ENCODE data around the gene TBC1D22A. TPM values are rescaled to one million over a fixed set of nuclear protein-coding genes. Genes with fewer than 3 reads are reported as not detected.

TBC1D22A gene
- total and polyA plus RNA-seq, 2 experiments from 2014 or later = 16.6 to 18.5 TPM

DNA sequence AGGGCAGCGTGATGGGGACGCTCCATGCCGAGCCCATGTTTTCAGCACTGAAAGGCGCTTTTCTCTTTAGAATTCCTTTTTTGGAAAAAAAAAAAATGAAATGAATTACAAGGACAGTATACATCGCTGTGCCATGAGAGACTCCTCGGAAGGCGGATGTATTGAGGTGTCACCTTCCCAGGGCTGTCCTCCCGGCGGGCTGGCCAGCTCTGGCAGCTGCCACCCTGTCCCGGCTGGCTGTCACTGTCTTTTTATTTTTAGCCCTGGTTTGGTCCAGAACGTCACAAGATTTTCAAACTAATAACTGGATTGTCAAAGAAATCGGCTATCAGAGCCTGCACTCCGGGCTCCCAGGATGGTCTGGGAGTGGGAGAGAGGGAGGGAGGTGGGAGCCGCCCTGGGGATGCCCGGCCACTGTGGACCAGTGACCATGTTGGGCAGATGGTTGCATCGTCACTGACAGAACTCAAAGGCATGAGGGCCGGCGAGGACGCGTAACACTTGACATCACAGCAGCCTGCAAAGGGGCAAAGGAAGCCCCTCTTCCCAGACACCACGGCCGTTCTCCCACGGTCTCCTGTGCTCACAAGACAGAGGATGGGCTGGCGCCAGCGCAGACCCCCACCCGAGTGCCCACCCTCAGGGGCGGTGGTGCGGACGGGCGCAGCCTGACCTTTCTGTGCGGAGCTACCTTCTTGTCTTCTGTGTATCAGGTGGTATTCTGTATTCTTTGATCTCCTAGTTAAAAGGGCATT is 392.9 kb downstream of the TBC1D22A start:
- Histone ChIP-seq H3K27me3 (no peaks in the 10 kb centered on the region), H3K4me3 (no peak overlapping the region), H3K4me1 (ENCODE audit: low read depth) (no peaks in the 10 kb centered on the region), H3K9me3 (ENCODE audit: low read depth) (no peaks in the 10 kb centered on the region), H3K27ac (no peak overlapping the region), H3K36me3 (no peaks in the 10 kb centered on the region)
- no peak for DNase-seq (ENCODE audit: low read depth in 1 of 2, low spot score in 1 of 2)
- TF ChIP-seq, protein P1, sequence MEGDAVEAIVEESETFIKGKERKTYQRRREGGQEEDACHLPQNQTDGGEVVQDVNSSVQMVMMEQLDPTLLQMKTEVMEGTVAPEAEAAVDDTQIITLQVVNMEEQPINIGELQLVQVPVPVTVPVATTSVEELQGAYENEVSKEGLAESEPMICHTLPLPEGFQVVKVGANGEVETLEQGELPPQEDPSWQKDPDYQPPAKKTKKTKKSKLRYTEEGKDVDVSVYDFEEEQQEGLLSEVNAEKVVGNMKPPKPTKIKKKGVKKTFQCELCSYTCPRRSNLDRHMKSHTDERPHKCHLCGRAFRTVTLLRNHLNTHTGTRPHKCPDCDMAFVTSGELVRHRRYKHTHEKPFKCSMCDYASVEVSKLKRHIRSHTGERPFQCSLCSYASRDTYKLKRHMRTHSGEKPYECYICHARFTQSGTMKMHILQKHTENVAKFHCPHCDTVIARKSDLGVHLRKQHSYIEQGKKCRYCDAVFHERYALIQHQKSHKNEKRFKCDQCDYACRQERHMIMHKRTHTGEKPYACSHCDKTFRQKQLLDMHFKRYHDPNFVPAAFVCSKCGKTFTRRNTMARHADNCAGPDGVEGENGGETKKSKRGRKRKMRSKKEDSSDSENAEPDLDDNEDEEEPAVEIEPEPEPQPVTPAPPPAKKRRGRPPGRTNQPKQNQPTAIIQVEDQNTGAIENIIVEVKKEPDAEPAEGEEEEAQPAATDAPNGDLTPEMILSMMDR (IDR thresholded peaks at IDR 0.05; ENCODE audit: low read depth, low read length) = no peak

- H3K9me3 ChIP-seq (ENCODE audit: low read depth) = no peaks in the 10 kb centered on the region
- no peak for DNase-seq (ENCODE audit: low read depth in 1 of 2, low spot score in 1 of 2)
- TF ChIP-seq, protein P1 (IDR thresholded peaks at IDR 0.05; ENCODE audit: low read depth, low read length) = no peak
- no peak overlapping the region for H3K4me3 ChIP-seq
- no peaks in the 10 kb centered on the region for H3K27me3 ChIP-seq
- no peaks in the 10 kb centered on the region for H3K36me3 ChIP-seq
- H3K27ac ChIP-seq = no peak overlapping the region
- no peaks in the 10 kb centered on the region for H3K4me1 ChIP-seq (ENCODE audit: low read depth)
These were observed 393.5 kb downstream of the TBC1D22A start for GRCh38 chr22:47155912-47156311.

GRCh38 chr22:47156352-47157092 is 394.1 kb downstream of the TBC1D22A start:
- Histone ChIP-seq H3K27me3 (no peaks in the 10 kb centered on the region), H3K4me3 (no peak overlapping the region), H3K4me1 (ENCODE audit: low read depth) (no peaks in the 10 kb centered on the region), H3K36me3 (no peaks in the 10 kb centered on the region), H3K9me3 (ENCODE audit: low read depth) (no peaks in the 10 kb centered on the region), H3K27ac (no peak overlapping the region)
- TF ChIP-seq, protein P1 (IDR thresholded peaks at IDR 0.05; ENCODE audit: low read depth, low read length) = no peak
- DNase-seq (ENCODE audit: low read depth in 1 of 2, low spot score in 1 of 2) = no peak

GRCh38 chr22:47157093-47157420 is 394.6 kb downstream of the TBC1D22A start:
- Histone ChIP-seq H3K27ac (no peak overlapping the region), H3K36me3 (no peaks in the 10 kb centered on the region), H3K4me3 (no peak overlapping the region), H3K4me1 (ENCODE audit: low read depth) (no peaks in the 10 kb centered on the region), H3K27me3 (no peaks in the 10 kb centered on the region), H3K9me3 (ENCODE audit: low read depth) (no peaks in the 10 kb centered on the region)
- DNase-seq (ENCODE audit: low read depth in 1 of 2, low spot score in 1 of 2) = no peak
- TF ChIP-seq, protein P1 (IDR thresholded peaks at IDR 0.05; ENCODE audit: low read depth, low read length) = no peak

DNA sequence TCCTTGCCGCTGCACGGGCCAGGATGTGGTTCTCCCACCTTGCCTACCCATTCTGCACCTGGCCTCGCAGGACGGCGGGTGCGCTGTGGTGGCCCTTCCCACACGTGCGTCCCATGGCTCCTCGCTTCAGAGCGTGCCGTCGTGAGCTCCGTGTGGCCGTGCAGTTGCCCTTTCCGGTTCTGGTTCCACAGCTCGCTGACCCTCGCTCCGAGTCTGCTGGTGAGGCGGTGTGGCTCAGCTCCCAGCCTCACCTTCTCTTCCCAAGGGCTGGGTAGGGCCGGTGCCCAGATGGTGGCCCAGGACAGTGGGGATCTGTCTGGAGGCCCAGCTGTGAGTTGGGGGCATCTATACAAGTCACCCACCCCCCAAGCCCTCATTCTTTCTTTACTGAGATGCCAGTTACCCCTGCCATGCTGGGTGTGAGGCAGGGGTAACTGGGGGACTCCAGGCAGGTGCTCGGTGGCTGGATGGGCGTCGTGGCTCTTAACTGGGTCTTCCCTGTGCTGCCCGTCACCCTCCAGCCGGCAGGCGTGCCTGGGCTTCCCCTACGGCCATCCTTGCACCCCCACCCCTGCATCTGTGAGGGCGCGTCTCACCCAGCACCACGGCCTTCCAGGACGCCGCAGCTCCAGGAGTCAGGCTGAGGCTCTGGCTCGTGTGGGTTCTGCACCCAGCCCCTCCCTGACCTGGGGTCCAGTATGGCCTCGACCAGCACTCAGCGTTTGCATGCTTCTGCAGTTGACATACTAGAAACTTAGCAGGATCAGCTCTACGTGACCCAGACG is 395.2 kb downstream of the TBC1D22A start:
- H3K9me3 ChIP-seq (ENCODE audit: low read depth) = no peaks in the 10 kb centered on the region
- DNase-seq (ENCODE audit: low read depth in 1 of 2, low spot score in 1 of 2) = no peak

More for the DNA sequence above, 395.2 kb downstream of the TBC1D22A start:
- H3K4me1 ChIP-seq (ENCODE audit: low read depth) = no peaks in the 10 kb centered on the region
- H3K36me3 ChIP-seq = no peaks in the 10 kb centered on the region
- no peak overlapping the region for H3K4me3 ChIP-seq
- no peak overlapping the region for H3K27ac ChIP-seq
- H3K27me3 ChIP-seq = no peaks in the 10 kb centered on the region
- TF ChIP-seq, protein P1 (IDR thresholded peaks at IDR 0.05; ENCODE audit: low read depth, low read length) = no peak

All from cardiac muscle cell (in vitro differentiated cells and primary cell).